GM21723 (cell line): ENCODE measurements around the gene ITIH1.

Experiments
- ATAC-seq: cut with Tn5 transposase; IDR thresholded peaks from one replicate; pipeline ENCODE4 v1.9.1; 2021; ENCODE audit warnings: mild to moderate bottlenecking, moderate library complexity; ENCODE audit not compliant: unreplicated experiment

Gene ITIH1

DNA sequence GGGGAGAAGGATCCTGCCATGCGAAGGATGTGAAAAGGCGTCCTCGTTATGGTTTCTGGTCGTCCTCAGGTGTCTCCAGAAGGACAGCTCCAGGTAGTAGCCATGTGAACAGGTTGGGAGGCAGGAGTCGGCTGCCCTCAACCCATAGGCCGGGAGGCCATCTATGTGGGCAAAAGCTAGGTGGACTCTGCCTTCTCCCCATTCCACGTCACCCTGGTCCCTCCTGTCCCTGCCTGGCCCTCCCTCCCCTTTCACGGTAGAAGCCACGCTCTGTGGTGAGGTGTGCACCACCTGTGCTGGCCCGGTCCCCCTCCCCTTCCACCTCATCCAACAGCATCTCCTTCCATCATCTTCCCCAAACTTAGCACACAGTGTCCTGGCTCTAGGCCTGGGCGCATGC is 33.5 kb downstream of the ITIH1 start:
- ATAC-seq: no peak

- ATAC-seq: no peak
These were observed 34.1 kb downstream of the ITIH1 start for GRCh38 chr3:52811452-52812011.

DNA sequence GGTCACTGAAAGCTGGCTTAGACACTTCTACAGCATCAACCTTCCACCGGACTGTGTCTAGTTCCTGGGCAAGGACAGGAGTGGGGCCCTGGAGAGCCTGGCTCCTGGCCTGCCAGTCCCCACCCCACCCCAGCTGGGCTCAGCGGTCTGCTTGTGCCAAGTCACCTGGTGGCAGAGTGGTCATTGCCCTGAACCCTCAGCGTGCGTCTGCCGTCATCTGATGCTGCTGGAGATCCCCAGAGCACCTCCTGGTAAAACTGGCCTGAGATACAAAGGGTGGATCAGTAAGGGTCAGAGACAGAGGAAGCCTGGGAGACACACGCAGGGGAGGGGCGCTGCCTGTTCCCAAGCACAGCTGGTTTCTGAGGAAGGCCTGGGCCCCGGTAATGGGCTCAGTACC is 36.4 kb downstream of the ITIH1 start:
- ATAC-seq: no peak

DNA sequence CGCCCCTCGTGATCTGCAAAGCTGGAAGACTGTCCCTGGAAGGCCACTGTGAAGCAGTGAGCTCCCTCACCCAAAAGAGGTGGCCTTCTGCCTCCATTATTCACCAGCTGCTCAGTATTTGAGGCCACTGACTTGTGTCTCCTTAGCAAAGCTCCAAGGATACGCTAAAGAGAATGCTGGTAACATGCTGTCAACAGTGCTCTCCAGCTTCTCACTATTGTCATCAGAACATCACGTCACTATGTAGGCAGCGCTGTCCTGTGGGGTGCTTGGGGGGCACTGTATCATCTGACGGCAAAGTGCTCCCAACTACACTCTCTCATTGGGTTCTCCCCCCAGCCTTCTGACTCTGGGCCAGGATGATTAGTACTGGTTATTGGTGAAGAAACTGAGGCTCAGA is 38.8 kb downstream of the ITIH1 start:
- ATAC-seq: no peak

DNA sequence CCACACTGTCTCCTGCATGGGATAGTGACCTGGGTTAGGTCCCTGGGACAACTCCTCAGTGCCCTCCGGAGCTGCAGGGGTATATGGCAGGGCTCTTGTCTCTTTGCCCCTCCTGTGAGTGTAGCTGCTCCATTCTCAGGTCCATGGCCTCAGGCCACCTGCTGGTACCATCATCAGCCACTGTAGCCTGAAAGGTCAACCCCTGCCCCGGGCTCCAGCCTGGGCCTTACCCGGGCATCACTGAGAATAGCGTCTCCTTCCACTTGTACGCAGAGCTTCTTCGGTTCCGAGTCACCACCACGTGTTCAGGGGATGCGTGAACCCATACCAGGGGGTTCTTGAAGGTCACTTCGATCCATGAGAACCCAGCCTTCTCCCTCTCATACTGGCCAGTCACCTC is 39.3 kb downstream of the ITIH1 start:
- no peak for ATAC-seq

DNA sequence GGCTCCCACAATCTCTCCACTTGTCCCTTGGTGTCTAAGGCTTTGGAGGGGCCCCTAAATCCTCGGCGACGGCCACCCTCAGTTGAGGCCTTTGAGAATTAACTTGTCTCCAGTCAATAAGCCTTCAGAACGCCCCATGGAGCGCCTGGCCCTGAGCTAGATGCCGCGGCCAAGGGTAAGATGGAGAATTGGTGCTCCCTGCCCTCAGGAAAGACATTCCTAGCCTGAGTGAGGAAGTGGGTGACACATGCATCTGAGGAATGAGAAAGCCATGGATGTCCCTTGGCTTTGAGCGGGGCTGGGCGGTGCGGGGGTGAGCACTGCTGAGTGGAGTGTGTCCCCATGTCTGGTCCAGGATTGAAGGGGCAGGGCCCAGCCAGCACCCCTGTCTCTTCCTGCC is 39.8 kb downstream of the ITIH1 start:
- no peak for ATAC-seq

DNA sequence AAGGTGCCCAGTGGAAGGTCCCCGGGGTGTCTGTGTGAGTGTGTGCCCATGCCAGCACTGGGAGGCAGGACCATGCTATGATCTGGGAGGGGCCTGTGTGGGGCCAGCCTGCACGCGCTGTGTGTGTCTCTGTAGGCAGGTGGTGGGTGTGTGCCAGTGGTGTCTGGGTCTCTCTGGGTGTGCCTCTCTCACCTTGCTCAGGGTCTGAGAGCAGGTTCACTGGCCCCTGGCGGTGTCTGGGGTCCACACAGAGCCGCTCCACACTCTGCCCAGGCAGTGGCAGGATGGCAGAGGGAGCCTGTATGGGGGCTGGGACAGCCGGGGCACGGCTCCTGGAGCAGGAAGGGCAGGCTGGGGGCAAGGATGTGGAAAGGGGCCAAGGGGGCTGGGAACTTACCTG is 40.5 kb downstream of the ITIH1 start:
- no peak for ATAC-seq

DNA sequence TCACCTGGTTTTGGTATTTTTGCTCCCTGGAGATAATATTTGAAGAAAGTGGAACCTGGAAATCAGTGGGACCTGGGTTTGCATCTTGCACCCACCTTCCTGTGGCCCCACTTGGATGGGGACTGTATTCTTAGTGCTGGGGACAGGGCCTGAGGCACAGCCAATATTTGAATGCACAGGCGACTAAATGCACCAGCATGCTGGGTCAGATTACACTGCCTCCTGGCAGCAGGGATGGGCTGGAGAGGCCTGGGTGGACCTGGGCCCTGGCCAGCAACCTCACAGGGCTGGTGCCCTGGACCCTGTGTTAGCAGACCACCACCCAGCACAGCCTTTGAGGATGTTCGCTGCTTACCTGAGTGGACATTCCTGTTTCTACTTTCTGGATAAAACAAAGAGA is 42.5 kb downstream of the ITIH1 start:
- no peak for ATAC-seq

DNA sequence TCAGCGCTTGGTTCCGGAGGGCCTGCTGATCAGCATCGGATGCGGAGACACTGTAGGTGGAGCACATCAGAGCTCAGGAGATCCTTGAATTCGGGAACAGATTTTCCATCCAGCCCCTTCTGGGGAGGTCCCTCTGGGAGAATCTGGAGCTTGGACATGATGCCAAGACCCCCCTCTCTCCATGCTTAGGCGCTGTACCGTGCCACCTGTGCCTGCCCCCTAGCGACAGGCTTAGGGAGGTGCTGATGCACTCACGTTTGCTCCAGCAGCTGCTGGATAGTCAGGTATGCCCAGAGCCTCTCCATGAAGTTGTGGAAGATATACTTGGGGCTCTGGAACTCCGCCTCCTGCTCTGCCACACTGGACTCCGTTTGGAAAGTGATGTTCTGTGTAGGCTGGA is 43.3 kb downstream of the ITIH1 start:
- ATAC-seq: no peak

DNA sequence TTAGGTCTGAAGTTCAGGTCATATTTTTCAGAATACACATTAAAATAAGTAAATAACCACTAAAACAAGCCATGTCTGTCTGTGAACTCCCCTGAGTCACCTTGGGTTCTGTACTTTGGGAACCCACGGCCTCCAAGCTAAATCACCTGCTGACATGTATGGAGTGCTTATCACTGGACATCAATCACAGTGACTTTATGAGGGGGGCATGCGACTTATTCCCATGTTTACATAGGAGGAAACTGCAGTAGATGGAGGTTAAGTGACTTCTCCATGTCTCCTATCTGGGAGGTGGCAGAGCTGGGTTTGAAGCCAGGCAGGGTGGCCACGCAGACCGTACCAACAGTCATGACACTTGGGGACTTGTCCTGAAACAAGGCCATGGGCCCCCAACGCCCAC is 45.0 kb downstream of the ITIH1 start:
- ATAC-seq: no peak

GRCh38 chr3:52824037-52824436 is 46.6 kb downstream of the ITIH1 start:
- no peak for ATAC-seq

- ATAC-seq: no peak
These were observed 50.0 kb downstream of the ITIH1 start for GRCh38 chr3:52827441-52827840.

- no peak for ATAC-seq
These were observed 50.5 kb downstream of the ITIH1 start for GRCh38 chr3:52827866-52828376.

DNA sequence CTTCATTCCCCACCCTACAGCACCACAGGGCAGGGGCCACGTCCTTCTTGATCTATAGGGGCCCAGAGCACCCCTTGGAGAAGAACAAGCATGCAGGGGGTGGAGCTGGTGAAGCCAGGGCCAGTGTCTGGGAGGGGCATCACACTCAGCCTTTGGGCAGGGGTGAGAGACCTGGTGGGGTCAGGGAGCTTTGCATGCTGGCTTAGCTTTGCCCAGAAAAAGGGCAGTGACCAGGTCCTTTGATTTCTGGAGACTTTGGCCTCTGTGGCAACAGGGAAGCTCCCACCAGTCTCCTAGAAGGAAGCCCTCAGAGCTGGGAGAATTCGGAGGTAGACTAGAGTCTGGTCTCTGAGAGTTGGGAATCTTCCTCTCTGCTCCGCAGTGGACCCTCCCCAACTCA is 52.1 kb downstream of the ITIH1 start:
- ATAC-seq: no peak

DNA sequence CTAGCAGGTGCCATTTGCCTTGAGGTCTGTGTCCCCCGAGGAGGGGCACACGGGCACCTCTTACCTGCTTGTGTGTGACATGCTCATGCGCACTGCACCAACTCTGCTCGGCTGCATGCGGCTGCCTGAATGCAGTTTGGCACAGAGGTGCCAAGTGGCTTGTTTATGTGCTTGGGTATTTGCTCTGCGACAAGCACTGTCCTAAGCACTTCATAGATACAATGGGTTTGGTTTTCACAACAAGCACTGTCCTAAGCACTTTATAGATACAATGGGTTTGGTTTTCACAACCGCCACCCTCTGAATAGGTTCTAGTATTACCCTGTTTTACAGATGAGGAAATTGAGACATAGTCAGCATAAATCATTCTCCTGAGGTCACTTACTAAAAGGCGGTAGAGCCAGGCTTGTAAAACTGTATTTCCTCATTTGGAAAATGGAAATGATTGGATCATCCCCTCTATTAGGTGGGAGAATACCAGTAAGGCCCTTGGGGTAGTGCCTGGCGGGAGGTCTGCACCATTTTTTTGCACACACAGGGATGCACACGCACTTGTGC is 52.6 kb downstream of the ITIH1 start:
- ATAC-seq: no peak

- ATAC-seq: no peak
These were observed 53.3 kb downstream of the ITIH1 start, which contains the start of gene ITIH4 for GRCh38 chr3:52830535-52831258. Gene ITIH4, minus strand, starts transcription at chr3:52830672. Its CDS starts 30 bp downstream, at chr3:52830642.

- ATAC-seq: no peak
These were observed 54.3 kb downstream of the ITIH1 start for GRCh38 chr3:52831500-52832301.

DNA sequence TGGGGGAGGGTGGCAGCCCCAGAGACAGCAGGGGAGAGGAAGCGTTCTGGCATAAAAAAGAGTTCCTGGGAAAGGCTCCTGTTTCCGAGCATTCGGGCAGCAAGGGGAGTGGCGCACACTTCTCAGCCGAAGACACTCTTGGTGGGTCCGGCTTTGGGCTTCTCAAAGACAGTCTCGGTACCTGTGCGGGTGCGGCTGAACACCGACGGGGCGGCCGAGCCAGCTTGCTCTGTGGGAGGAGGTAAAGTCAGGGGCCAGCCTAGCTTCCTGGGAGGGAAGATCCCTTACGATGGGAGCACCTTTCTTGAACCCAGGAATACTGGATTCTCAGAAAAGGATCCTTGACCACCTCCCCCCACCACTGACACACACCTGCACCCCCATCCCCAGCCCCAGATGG is 55.8 kb downstream of the ITIH1 start:
- ATAC-seq: no peak

DNA sequence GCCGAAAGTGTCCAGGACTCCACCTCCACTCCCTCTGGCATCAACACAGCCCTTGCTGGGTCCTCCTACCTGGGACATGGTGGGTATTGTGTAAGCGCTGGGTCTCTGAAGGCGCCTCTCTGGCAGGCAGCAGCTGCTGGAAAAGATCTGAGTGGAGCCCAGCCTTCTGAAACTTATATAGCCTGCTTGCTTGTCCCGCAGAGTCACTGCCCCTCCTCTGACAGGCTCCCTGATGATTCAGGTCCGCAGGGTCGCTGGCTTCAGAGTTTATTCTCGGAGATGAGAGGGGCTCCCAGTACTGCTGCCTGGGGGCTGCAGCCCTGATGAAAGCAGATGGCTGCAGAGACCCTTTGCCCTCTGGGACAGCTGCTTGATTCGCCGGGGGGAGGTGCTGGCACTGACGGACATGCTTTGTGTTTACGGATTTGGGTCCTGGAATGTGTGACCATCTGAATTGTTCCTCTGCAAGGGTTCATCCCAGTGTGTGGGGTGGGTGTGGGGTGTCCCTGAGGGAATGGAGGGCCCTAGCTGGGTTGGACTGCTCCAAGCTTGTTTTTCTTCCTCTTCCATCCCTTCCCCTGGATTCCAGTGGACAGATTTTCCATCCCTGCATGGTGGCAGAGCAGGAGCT is 57.6 kb downstream of the ITIH1 start, which contains the start of gene MUSTN1:
Gene MUSTN1, minus strand, starts transcription at position 149 of the 631 bp plus-strand sequence. Its CDS starts 71 bp downstream, at position 78.
- no peak for ATAC-seq

GRCh38 chr3:52835766-52836470 is 58.5 kb downstream of the ITIH1 start:
- no peak for ATAC-seq
